Neural progenitor cell (in vitro differentiated cells): ENCODE data around the gene SLC17A8.
"Not testable (repeated sequence)": the region's sequence is repeated elsewhere in the genome, so short reads cannot be mapped to it uniquely, and the experiment has no call there.

Experiments
- CTCF ChIP-seq: fragments of 200-600 bp; sonication (generic); IDR thresholded peaks from 2 replicates; pipeline ENCODE4 v1.5.1; 2017; ENCODE audit warnings: antibody characterized with exemption, mild to moderate bottlenecking
- EZH2 ChIP-seq: fragments of 200-600 bp; sonication (generic); IDR thresholded peaks from 2 replicates; pipeline ENCODE4 v1.6.1; 2017; ENCODE audit warnings: antibody characterized with exemption, mild to moderate bottlenecking, moderate library complexity

GRCh38 chr12:100344351-100344750 lies 12.5 kb upstream of the SLC17A8 start:
- TF ChIP-seq EZH2, CTCF: not testable (repeated sequence)
